GM20000 (cell line): ENCODE results near the gene TDRD5.

Experiments
- DNase-seq: peaks from one replicate; pipeline ENCODE4 v3.0.0; 2012; ENCODE audit warnings: low spot score
- TF ChIP-seq, protein P1 (sequence below): IDR thresholded peaks from 2 replicates; pipeline ENCODE4 v1.5.1; 2012; ENCODE audit warnings: mild to moderate bottlenecking, control low read depth; ENCODE audit errors: extremely low read depth, missing control alignments

Gene TDRD5, protein sequence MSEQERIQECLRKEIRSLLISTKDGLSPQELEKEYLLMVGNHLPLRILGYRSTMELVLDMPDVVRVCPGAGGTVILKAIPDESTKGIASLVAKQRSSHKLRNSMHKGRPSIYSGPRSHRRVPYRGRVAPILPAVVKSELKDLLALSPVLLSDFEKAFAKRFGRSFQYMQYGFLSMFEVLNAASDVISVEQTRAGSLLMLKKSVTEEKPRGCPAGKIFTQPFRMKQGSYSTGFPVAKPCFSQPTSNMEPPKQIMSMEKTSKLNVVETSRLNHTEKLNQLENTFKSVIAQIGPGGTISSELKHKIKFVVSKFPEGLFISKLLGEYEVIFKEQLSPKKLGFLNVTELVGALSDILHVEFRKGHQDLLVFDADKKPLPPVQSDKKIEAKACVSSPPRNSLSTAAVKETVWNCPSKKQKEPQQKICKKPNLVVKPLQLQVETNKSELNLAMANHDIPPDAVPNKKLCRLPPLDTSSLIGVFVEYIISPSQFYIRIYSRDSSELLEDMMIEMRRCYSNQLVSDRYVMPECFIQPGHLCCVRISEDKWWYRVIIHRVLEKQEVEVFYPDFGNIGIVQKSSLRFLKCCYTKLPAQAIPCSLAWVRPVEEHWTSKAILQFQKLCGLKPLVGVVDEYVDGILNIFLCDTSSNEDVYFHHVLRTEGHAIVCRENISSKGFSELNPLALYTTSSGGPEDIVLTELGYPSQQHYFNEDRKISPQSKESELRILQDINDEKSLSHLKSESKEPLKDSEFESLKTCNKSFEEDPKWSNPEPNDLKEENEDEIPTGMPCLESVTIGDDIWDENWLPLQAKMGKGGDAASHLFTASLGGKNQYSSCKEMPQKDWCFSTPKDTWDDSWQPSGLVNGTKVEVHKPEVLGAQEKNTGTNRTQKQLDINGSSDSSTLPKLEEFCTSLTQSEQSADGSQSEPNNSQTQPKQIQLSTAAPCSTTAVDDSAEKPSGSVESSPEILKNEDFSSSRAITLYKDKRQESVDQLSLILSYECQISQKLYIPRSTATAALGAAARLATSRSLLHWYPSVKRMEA

GRCh38 chr1:179591592-179592580 lies at the start of gene TDRD5:
TDRD5 (plus strand) TSS chr1:179591832; CDS start chr1:179592616, 784 bp downstream.
- DNase-seq: peak; percentile 36
- TF ChIP-seq, protein P1, sequence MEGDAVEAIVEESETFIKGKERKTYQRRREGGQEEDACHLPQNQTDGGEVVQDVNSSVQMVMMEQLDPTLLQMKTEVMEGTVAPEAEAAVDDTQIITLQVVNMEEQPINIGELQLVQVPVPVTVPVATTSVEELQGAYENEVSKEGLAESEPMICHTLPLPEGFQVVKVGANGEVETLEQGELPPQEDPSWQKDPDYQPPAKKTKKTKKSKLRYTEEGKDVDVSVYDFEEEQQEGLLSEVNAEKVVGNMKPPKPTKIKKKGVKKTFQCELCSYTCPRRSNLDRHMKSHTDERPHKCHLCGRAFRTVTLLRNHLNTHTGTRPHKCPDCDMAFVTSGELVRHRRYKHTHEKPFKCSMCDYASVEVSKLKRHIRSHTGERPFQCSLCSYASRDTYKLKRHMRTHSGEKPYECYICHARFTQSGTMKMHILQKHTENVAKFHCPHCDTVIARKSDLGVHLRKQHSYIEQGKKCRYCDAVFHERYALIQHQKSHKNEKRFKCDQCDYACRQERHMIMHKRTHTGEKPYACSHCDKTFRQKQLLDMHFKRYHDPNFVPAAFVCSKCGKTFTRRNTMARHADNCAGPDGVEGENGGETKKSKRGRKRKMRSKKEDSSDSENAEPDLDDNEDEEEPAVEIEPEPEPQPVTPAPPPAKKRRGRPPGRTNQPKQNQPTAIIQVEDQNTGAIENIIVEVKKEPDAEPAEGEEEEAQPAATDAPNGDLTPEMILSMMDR: no peak

GRCh38 chr1:179545321-179545720 lies 46.3 kb upstream of the TDRD5 start:
- TF ChIP-seq, protein P1: no peak
- no peak for DNase-seq

DNA sequence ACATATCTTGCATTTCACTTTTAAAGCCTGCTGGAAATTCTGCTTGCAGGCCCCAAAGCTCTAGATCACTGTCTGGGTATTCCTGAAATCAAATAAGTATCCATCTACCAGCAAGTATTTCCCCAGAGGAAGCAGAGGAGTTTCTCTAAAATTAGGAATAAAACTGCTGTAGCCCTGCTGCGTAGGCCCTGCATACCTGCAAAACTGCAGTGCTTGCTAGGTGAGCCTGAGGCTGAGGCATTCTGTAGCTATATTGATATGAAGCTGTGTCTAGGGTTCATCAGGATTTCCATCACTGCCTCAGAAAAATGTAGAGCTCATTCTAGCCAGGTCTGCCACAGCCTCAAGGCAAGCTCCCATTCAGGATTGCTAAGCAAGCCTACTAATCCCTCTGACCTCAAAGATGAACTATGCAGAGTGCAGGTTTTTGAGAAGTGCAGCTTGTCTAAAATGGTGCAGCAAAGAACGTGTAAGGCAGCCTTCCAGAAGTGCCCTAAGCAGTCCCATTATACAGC lies 44.6 kb upstream of the TDRD5 start:
- TF ChIP-seq, protein P1: no peak
- no peak for DNase-seq

DNA sequence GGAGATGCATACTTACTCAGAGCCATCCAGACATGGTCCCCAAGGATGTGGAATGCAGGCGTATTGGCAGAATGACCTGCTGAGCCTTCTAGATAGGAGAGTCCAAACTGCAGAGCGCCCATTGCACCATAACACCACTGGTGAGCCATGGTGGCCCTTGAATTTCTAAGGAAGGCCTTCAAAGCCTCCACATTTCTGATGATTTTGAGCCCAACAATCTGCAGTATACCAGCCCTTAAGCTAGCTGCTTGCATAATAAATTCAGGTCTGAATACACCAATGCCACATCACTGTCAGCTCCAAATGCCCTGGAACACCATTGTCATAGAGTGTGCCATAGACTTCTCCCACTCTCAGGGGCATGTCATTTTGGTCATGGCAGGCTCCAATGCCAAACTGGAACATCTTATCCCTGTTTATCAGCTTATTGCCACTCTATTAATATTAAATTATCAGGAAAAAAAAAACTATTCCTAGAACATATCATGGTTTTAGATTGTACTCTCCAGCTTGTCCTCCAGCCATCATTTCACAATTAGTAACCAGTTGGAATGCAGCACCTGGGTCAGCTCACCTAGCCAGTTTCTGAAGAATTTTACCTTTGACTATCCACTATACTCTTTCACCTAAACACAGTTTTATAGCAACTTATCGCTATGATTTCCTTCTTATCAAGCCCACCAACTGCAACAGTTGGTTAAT lies 42.8 kb upstream of the TDRD5 start:
- TF ChIP-seq, protein P1: no peak
- DNase-seq: no peak

DNA sequence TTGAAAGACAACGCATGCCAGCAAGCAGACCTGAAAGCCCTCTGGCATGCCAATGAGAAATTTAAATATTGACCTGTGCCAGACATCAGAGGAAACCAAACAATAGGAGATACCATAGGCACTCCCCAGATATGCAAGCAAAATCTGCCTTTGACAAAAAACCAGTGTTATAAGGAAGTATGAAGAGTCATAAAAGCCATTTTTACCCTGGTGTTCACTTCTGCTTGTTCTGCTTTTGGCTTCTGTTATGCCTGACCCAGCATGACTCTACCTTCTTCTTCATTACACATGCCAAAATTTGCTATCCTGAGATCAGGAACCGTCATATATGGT lies 42.3 kb upstream of the TDRD5 start:
- TF ChIP-seq, protein P1: no peak
- no peak for DNase-seq

- no peak for DNase-seq
- TF ChIP-seq, protein P1: no peak
These were observed 40.6 kb upstream of the TDRD5 start for GRCh38 chr1:179550746-179551682.
